Measurements from ENCODE around the gene ECI2. TPM values are rescaled to one million over a fixed set of nuclear protein-coding genes. Genes with fewer than 3 reads are reported as not detected.

The ECI2 gene
- total and polyA plus RNA-seq, 9 donors: 52.0 to 141 (median 67.1) TPM

DNA sequence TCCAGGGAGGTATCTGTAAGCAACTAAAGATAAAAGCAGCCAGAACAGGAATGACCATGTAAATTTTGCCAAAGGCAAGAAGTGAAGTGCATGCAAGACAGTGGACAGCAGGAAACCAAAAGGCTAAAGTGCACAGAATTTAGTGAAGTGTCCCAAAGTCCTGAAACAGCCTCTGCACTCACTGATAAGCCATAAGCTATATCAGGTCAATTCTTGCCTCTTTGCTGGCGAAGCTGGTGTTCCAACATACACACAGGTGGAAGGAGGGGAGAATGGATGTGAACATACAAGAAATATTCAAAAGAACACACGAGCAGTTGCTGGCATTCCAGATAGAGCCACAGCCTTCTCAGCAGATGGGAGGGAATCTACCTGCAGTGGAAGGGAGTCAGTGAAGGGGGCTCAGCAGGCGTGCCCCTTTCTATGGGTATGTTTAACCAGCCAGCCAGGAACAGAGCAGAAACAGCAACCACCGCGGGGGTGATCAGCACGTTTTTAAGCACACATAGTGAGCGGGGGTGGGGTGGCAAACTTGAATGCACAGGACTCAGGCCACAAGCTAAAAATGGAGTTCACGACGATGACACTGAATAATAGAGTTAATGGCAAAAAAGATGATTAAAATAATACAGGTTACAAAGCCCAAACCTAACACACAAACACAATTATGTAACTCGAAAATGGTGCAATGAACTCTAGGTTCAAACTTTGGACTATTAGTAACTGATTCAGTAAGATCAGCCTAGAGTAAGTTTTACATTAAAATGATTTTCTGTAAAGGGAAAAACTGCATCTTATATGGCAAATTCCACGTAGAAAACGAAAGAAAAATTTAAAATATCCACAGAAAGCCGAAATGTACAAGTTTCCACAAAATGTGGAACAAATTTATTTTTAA lies 1.2 kb downstream of the ECI2 start:
- Histone ChIP-seq H3K36me3 (no peaks in the 10 kb centered on the region), H3K4me3 (peak overlapping the region; percentile 67), H3K9me3 (no peaks in the 10 kb centered on the region), H3K27me3 (no peaks in the 10 kb centered on the region), H3K4me1 (ENCODE audit: insufficient read depth) (peaks cover 5% of the 10 kb centered on the region), H3K27ac (peak overlapping the region in 1 of 2 donors; percentile 92)
- TF ChIP-seq POLR2A (IDR thresholded peaks at IDR 0.05): no peak
- no peak for TF ChIP-seq EP300 (IDR thresholded peaks at IDR 0.05)
- TF ChIP-seq, protein P1, sequence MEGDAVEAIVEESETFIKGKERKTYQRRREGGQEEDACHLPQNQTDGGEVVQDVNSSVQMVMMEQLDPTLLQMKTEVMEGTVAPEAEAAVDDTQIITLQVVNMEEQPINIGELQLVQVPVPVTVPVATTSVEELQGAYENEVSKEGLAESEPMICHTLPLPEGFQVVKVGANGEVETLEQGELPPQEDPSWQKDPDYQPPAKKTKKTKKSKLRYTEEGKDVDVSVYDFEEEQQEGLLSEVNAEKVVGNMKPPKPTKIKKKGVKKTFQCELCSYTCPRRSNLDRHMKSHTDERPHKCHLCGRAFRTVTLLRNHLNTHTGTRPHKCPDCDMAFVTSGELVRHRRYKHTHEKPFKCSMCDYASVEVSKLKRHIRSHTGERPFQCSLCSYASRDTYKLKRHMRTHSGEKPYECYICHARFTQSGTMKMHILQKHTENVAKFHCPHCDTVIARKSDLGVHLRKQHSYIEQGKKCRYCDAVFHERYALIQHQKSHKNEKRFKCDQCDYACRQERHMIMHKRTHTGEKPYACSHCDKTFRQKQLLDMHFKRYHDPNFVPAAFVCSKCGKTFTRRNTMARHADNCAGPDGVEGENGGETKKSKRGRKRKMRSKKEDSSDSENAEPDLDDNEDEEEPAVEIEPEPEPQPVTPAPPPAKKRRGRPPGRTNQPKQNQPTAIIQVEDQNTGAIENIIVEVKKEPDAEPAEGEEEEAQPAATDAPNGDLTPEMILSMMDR (IDR thresholded peaks at IDR 0.05): no peak
- intact Hi-C loops (cut with DNase I): loop anchor here in 3 of 4 donors (10.0 kb wide), 3 partner anchors 109 to 879 kb away; partner anchors contain the start of gene PSMG4 (in 1 of the 3)
- 13 to 14% (median 13%) methylated on average over 13 of the region's 13 CpGs for WGBS, 3 donors
- peak in 3 of 5 donors; percentile 25 to 45 (median 43) for DNase-seq

DNA sequence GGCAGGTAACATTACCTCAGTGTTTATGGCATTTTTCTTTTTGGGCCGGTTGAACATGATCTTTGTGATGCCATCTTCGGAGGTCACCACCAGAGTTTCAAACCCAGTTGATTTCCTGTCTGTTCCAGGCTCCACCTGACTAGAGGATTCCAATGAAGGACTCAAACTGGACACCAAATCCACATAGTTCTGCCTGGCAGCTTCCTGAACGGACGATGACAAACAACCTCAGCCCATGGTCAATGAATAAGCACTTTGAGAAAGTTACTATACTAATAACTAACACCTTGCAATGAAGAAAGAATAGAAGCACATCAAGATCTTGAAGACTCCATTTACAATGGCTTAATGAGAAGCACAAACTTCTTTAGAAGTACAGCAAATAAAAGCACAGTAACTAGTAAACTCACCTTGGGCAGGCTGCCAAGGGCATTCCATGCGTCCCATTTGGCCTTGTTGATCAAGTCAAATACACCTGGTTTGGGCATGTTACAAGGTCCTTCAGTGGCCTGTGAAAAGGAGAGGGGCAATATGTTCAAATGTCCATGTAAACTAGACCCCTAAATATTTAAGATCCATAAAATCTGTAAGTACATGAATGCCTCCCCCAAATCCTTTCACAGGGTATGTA lies 4.9 kb downstream of the ECI2 start:
- H3K27ac ChIP-seq: no peak overlapping the region
- intact Hi-C loops (cut with DNase I): loop anchor here in 3 of 4 donors (10.0 kb wide), 3 partner anchors 106 to 876 kb away; partner anchors contain the start of gene PSMG4 (in 1 of the 3)
- peaks cover 2% of the 10 kb centered on the region for H3K4me1 ChIP-seq (ENCODE audit: insufficient read depth)
- WGBS, 3 donors: 83 to 88% (median 83%) methylated on average over 5 of the region's 5 CpGs
- no peak overlapping the region for H3K4me3 ChIP-seq
- H3K9me3 ChIP-seq: no peaks in the 10 kb centered on the region
- DNase-seq: no peak
- no peaks in the 10 kb centered on the region for H3K36me3 ChIP-seq
- H3K27me3 ChIP-seq: no peaks in the 10 kb centered on the region
- TF ChIP-seq POLR2A (IDR thresholded peaks at IDR 0.05): no peak
- TF ChIP-seq EP300 (IDR thresholded peaks at IDR 0.05): no peak
- TF ChIP-seq, protein P1 (IDR thresholded peaks at IDR 0.05): no peak

DNA sequence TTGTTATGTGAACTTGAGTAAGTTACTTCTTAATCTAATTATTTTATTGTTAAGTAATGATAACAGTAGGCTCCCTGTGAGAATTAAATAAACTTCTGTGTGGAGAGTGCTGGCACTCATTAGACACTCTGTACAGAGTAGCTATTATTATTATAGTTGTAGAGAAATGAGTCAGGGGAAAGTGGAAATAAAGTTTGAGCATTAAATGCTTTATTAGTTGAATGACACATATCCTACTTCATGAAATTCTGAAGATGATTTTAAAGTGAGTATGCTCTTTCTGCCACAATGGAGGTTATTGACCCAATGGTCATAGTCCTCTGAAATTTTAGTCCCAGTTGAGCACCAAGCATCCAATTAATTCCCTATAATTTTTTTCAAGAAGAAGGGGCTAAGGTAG lies 5.9 kb downstream of the ECI2 start:
- H3K27ac ChIP-seq: no peak overlapping the region
- peaks cover 2% of the 10 kb centered on the region for H3K4me1 ChIP-seq (ENCODE audit: insufficient read depth)
- TF ChIP-seq, protein P1 (IDR thresholded peaks at IDR 0.05): no peak
- no peak for TF ChIP-seq EP300 (IDR thresholded peaks at IDR 0.05)
- TF ChIP-seq POLR2A (IDR thresholded peaks at IDR 0.05): no peak
- H3K9me3 ChIP-seq: no peaks in the 10 kb centered on the region
- H3K27me3 ChIP-seq: no peaks in the 10 kb centered on the region
- no peak for DNase-seq
- no peaks in the 10 kb centered on the region for H3K36me3 ChIP-seq
- H3K4me3 ChIP-seq: no peak overlapping the region
- intact Hi-C loops (cut with DNase I): no loop called here

DNA sequence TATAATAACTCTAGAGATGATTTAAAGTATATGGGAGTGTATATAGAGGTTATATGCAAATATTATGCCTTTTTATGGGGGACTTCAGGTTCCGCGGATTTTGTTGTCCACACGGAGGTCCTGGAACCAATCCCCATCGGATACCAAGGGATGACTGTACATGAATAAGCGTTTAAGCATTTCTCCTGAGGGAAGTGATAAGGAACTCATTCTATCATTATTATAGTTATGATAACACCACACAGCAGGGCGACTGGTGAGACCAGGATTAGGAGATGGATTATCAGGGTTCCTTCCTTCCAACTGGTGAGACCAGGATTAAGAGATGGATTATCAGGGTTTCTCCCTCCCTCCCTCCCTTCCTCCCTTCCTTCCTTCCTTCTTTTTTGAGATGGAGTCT lies 6.6 kb downstream of the ECI2 start:
- Histone ChIP-seq H3K4me1 (ENCODE audit: insufficient read depth) (no peaks in the 10 kb centered on the region), H3K4me3 (no peak overlapping the region), H3K27me3 (no peaks in the 10 kb centered on the region), H3K9me3 (no peaks in the 10 kb centered on the region), H3K27ac (no peak overlapping the region), H3K36me3 (no peaks in the 10 kb centered on the region)
- intact Hi-C loops (cut with DNase I): no loop called here
- TF ChIP-seq EP300 (IDR thresholded peaks at IDR 0.05) (no peak), POLR2A (IDR thresholded peaks at IDR 0.05) (no peak)
- TF ChIP-seq, protein P1 (IDR thresholded peaks at IDR 0.05): no peak
- WGBS, 3 donors: 85 to 88% (median 86%) methylated on average over 6 of the region's 6 CpGs
- DNase-seq: no peak

Data from ovary (tissue), 9 donors.